SJSA1 (cell line): Measurements from ENCODE around the gene INHBC. TPM values are rescaled to one million over a fixed set of nuclear protein-coding genes. Genes with fewer than 3 reads are reported as not detected.
"Not testable (repeated sequence)": the region's sequence is repeated elsewhere in the genome, so short reads cannot be mapped to it uniquely, and the experiment has no call there.

Experiments
- DNase-seq, 2 experiments: peaks; one replicate each; pipeline ENCODE4 v3.0.0-alpha.2; 2015 to 2020; ENCODE audit warnings: low spot score in 2 of 2, low read depth in 1 of 2
- H3K27ac ChIP-seq: fragments of 250-450 bp; sonication (Bioruptor Pico); 2 replicates; pipeline ENCODE4 v1.5.1; 2020; ENCODE audit warnings: mild to moderate bottlenecking, moderate library complexity
- H3K27me3 ChIP-seq: fragments of 250-450 bp; sonication (Bioruptor Pico); replicated peaks from 2 replicates; pipeline ENCODE4 v1.5.1; 2020; ENCODE audit warnings: mild to moderate bottlenecking, moderate library complexity
- H3K36me3 ChIP-seq: fragments of 250-450 bp; sonication (Bioruptor Pico); 2 replicates; pipeline ENCODE4 v1.5.1; 2020; ENCODE audit warnings: mild to moderate bottlenecking
- H3K4me1 ChIP-seq: fragments of 250-450 bp; sonication (Bioruptor Pico); replicated peaks from 2 replicates; pipeline ENCODE4 v1.6.1; 2021; ENCODE audit warnings: mild to moderate bottlenecking
- H3K4me3 ChIP-seq: fragments of 250-450 bp; sonication (Bioruptor Pico); 2 replicates; pipeline ENCODE4 v1.5.1; 2020; ENCODE audit warnings: mild to moderate bottlenecking
- H3K9me3 ChIP-seq: fragments of 250-450 bp; sonication (Bioruptor Pico); replicated peaks from 2 replicates; pipeline ENCODE4 v1.5.1; 2020; ENCODE audit warnings: mild to moderate bottlenecking
- total RNA-seq: library from RNA; depleted of rRNA; stranded (reverse); fragments of >200 nt; shearing (Covaris generic); gene quantifications from 2 replicates; pipeline ENCODE4 v1.2.3, GENCODE V29; 2014

INHBC gene
- total RNA-seq, 1 experiment from 2014 or later: 0.18 TPM

- H3K4me1 ChIP-seq: peaks cover 73% of the 10 kb centered on the region
- DNase-seq: peak in 1 of 2 experiments; percentile 95
- peak within 1 kb of the TSS; percentile 4 for H3K27ac ChIP-seq
- H3K4me3 ChIP-seq: no peak within 1 kb of the TSS
- H3K36me3 ChIP-seq: no peaks in the 10 kb centered on the region
- no peaks in the 10 kb centered on the region for H3K9me3 ChIP-seq
- no peaks in the 10 kb centered on the region for H3K27me3 ChIP-seq
These were observed 45.0 kb downstream of the INHBC start, which contains the start of gene ARHGAP9 for GRCh38 chr12:57479376-57480115. ARHGAP9 (minus strand) TSS chr12:57479866; CDS start chr12:57479406, 460 bp downstream.

- Histone ChIP-seq H3K9me3 (no peaks in the 10 kb centered on the region), H3K4me1 (peaks cover 74% of the 10 kb centered on the region), H3K27ac (peak overlapping the region; percentile 4), H3K4me3 (no peak overlapping the region), H3K27me3 (no peaks in the 10 kb centered on the region), H3K36me3 (no peaks in the 10 kb centered on the region)
- peak; percentile 99 to 100 for DNase-seq
These were observed 47.1 kb downstream of the INHBC start for GRCh38 chr12:57481671-57482070.

- peak; percentile 94 to 100 for DNase-seq
- peak overlapping the region; percentile 31 for H3K27ac ChIP-seq
These were observed 48.9 kb downstream of the INHBC start for GRCh38 chr12:57483466-57483865.

GRCh38 chr12:57485695-57486094 lies 51.1 kb downstream of the INHBC start:
- Histone ChIP-seq H3K27me3 (no peaks in the 10 kb centered on the region), H3K9me3 (0 out of 2 replicates have a peak, but pooled peaks cover 3% of the 10 kb centered on the region), H3K4me1 (peaks cover 59% of the 10 kb centered on the region), H3K27ac (no peak overlapping the region), H3K36me3 (peaks cover 27% of the 10 kb centered on the region), H3K4me3 (no peak overlapping the region)
- peak in 1 of 2 experiments; percentile 88 for DNase-seq

More at GRCh38 chr12:57483466-57483865, 48.9 kb downstream of the INHBC start:
- 0 out of 2 replicates have a peak, but pooled peaks cover 3% of the 10 kb centered on the region for H3K9me3 ChIP-seq
- peaks cover 6% of the 10 kb centered on the region for H3K36me3 ChIP-seq
- peaks cover 67% of the 10 kb centered on the region for H3K4me1 ChIP-seq
- no peaks in the 10 kb centered on the region for H3K27me3 ChIP-seq
- no peak overlapping the region for H3K4me3 ChIP-seq

GRCh38 chr12:57487055-57487596 lies 52.5 kb downstream of the INHBC start:
- H3K27me3 ChIP-seq: no peaks in the 10 kb centered on the region
- H3K4me1 ChIP-seq: peaks cover 45% of the 10 kb centered on the region
- peak overlapping the region; percentile 4 for H3K27ac ChIP-seq
- 0 out of 2 replicates have a peak, but pooled peaks cover 3% of the 10 kb centered on the region for H3K9me3 ChIP-seq
- H3K4me3 ChIP-seq: peak overlapping the region; percentile 67
- peak in 1 of 2 experiments; percentile 95 for DNase-seq
- peaks cover 42% of the 10 kb centered on the region for H3K36me3 ChIP-seq

- Histone ChIP-seq H3K9me3 (peaks cover 3% of the 10 kb centered on the region; the same call in 1 of the 2 replicates), H3K4me3 (peak within 1 kb of the TSS; percentile 67), H3K27ac (peak within 1 kb of the TSS; percentile 50), H3K36me3 (peaks cover 48% of the 10 kb centered on the region), H3K27me3 (no peaks in the 10 kb centered on the region), H3K4me1 (peaks cover 38% of the 10 kb centered on the region)
- DNase-seq: peak; percentile 100
These were observed 53.2 kb downstream of the INHBC start, which contains the start of gene MARS1 for GRCh38 chr12:57487597-57488401. MARS1 (plus strand) TSS chr12:57488068; CDS start chr12:57488091, 23 bp downstream.

- H3K36me3 ChIP-seq: peaks cover 51% of the 10 kb centered on the region
- no peaks in the 10 kb centered on the region for H3K27me3 ChIP-seq
- peak in 1 of 2 experiments; percentile 93 for DNase-seq
- peak overlapping the region; percentile 67 for H3K4me3 ChIP-seq
- H3K4me1 ChIP-seq: peaks cover 30% of the 10 kb centered on the region
- peaks cover 3% of the 10 kb centered on the region; the same call in 1 of the 2 replicates for H3K9me3 ChIP-seq
- H3K27ac ChIP-seq: peak overlapping the region; percentile 50
These were observed 54.0 kb downstream of the INHBC start for GRCh38 chr12:57488402-57489156.

- Histone ChIP-seq H3K4me3 (peak overlapping the region; percentile 67), H3K36me3 (peaks cover 56% of the 10 kb centered on the region), H3K27ac (no peak overlapping the region), H3K4me1 (peaks cover 24% of the 10 kb centered on the region), H3K9me3 (peaks cover 3% of the 10 kb centered on the region; the same call in 1 of the 2 replicates), H3K27me3 (no peaks in the 10 kb centered on the region)
- DNase-seq: peak in 1 of 2 experiments; percentile 93
These were observed 54.6 kb downstream of the INHBC start for GRCh38 chr12:57489157-57489641.

GRCh38 chr12:57490126-57490525 lies 55.5 kb downstream of the INHBC start:
- Histone ChIP-seq H3K4me3 (no peak overlapping the region), H3K9me3 (peaks cover 3% of the 10 kb centered on the region; the same call in 1 of the 2 replicates), H3K27ac (no peak overlapping the region), H3K4me1 (peaks cover 19% of the 10 kb centered on the region), H3K27me3 (no peaks in the 10 kb centered on the region), H3K36me3 (peaks cover 65% of the 10 kb centered on the region)
- DNase-seq: peak in 1 of 2 experiments; percentile 95

- Histone ChIP-seq H3K27ac (no peak overlapping the region), H3K36me3 (peaks cover 78% of the 10 kb centered on the region), H3K27me3 (no peaks in the 10 kb centered on the region), H3K4me3 (no peak overlapping the region), H3K9me3 (peaks cover 3% of the 10 kb centered on the region; the same call in 1 of the 2 replicates), H3K4me1 (peaks cover 19% of the 10 kb centered on the region)
- DNase-seq: peak; percentile 90 to 92
These were observed 57.1 kb downstream of the INHBC start for GRCh38 chr12:57491393-57492280.

- not testable (repeated sequence) for H3K27me3 ChIP-seq, H3K27ac ChIP-seq, H3K9me3 ChIP-seq, H3K4me1 ChIP-seq, H3K4me3 ChIP-seq
- peaks cover 91% of the 10 kb centered on the region for H3K36me3 ChIP-seq
- DNase-seq: peak in 1 of 2 experiments; percentile 94
These were observed 60.6 kb downstream of the INHBC start for GRCh38 chr12:57495051-57495701.
